ENCODE results near the gene NUMBL. TPM values are rescaled to one million over a fixed set of nuclear protein-coding genes. Genes with fewer than 3 reads are reported as not detected.
"Not testable (repeated sequence)": the region's sequence is repeated elsewhere in the genome, so short reads cannot be mapped to it uniquely, and the experiment has no call there.

NUMBL gene
- total RNA-seq, 1 donor: 26.8 TPM

- Histone ChIP-seq H3K9me3 (ENCODE audit: low read depth, low read length) (no peaks in the 10 kb centered on the region), H2AFZ (ENCODE audit: low read length) (no peak overlapping the region), H3K4me2 (ENCODE audit: insufficient read depth, low read length) (no peak overlapping the region), H3K4me3 (ENCODE audit: insufficient read depth, low read length) (no peak overlapping the region), H3K4me1 (ENCODE audit: insufficient read depth, low read length) (peaks cover 16% of the 10 kb centered on the region), H4K20me1 (ENCODE audit: insufficient read depth, low read length) (no peaks in the 10 kb centered on the region), H3K27me3 (ENCODE audit: insufficient read depth, low read length) (no peaks in the 10 kb centered on the region), H3K36me3 (ENCODE audit: insufficient read depth, low read length) (peaks cover 10% of the 10 kb centered on the region), H3K27ac (ENCODE audit: low read depth, low read length) (no peak overlapping the region), H3K79me2 (ENCODE audit: insufficient read depth, low read length) (no peaks in the 10 kb centered on the region)
- no peak for TF ChIP-seq CTCF (IDR thresholded peaks at IDR 0.05; ENCODE audit: extremely low read depth, low read depth, low read length)
- DNase-seq (ENCODE audit: insufficient read length, low spot score, missing footprints): peak; percentile 66
Observed at GRCh38 chr19:40629346-40629745, 61.1 kb downstream of the NUMBL start.

- H3K4me3 ChIP-seq (ENCODE audit: insufficient read depth, low read length): no peak overlapping the region
- no peak overlapping the region for H3K4me2 ChIP-seq (ENCODE audit: insufficient read depth, low read length)
- TF ChIP-seq CTCF (IDR thresholded peaks at IDR 0.05; ENCODE audit: extremely low read depth, low read depth, low read length): no peak
- peak; percentile 39 for DNase-seq (ENCODE audit: insufficient read length, low spot score, missing footprints)
- peaks cover 20% of the 10 kb centered on the region for H3K36me3 ChIP-seq (ENCODE audit: insufficient read depth, low read length)
- peaks cover 2% of the 10 kb centered on the region for H4K20me1 ChIP-seq (ENCODE audit: insufficient read depth, low read length)
- no peaks in the 10 kb centered on the region for H3K4me1 ChIP-seq (ENCODE audit: insufficient read depth, low read length)
- no peaks in the 10 kb centered on the region for H3K79me2 ChIP-seq (ENCODE audit: insufficient read depth, low read length)
- H3K9me3 ChIP-seq (ENCODE audit: low read depth, low read length): no peaks in the 10 kb centered on the region
- H3K27me3 ChIP-seq (ENCODE audit: insufficient read depth, low read length): no peaks in the 10 kb centered on the region
- H2AFZ ChIP-seq (ENCODE audit: low read length): no peak overlapping the region
- no peak overlapping the region for H3K27ac ChIP-seq (ENCODE audit: low read depth, low read length)
Observed at GRCh38 chr19:40627486-40628279, 62.8 kb downstream of the NUMBL start.

- Histone ChIP-seq H4K20me1 (ENCODE audit: insufficient read depth, low read length) (peaks cover 2% of the 10 kb centered on the region), H3K4me1 (ENCODE audit: insufficient read depth, low read length) (no peaks in the 10 kb centered on the region), H3K9me3 (ENCODE audit: low read depth, low read length) (no peaks in the 10 kb centered on the region), H3K36me3 (ENCODE audit: insufficient read depth, low read length) (peaks cover 24% of the 10 kb centered on the region), H3K4me2 (ENCODE audit: insufficient read depth, low read length) (no peak overlapping the region), H3K4me3 (ENCODE audit: insufficient read depth, low read length) (no peak overlapping the region), H3K27me3 (ENCODE audit: insufficient read depth, low read length) (no peaks in the 10 kb centered on the region), H3K79me2 (ENCODE audit: insufficient read depth, low read length) (no peaks in the 10 kb centered on the region), H2AFZ (ENCODE audit: low read length) (no peak overlapping the region), H3K27ac (ENCODE audit: low read depth, low read length) (no peak overlapping the region)
- no peak for TF ChIP-seq CTCF (IDR thresholded peaks at IDR 0.05; ENCODE audit: extremely low read depth, low read depth, low read length)
- no peak for DNase-seq (ENCODE audit: insufficient read length, low spot score, missing footprints)
Observed at GRCh38 chr19:40626918-40627317, 63.5 kb downstream of the NUMBL start.

GRCh38 chr19:40625406-40626120, 64.9 kb downstream of the NUMBL start:
- Histone ChIP-seq H4K20me1 (ENCODE audit: insufficient read depth, low read length) (peaks cover 2% of the 10 kb centered on the region), H3K36me3 (ENCODE audit: insufficient read depth, low read length) (peaks cover 31% of the 10 kb centered on the region), H3K79me2 (ENCODE audit: insufficient read depth, low read length) (no peaks in the 10 kb centered on the region), H3K27ac (ENCODE audit: low read depth, low read length) (no peak overlapping the region), H3K27me3 (ENCODE audit: insufficient read depth, low read length) (no peaks in the 10 kb centered on the region), H3K4me2 (ENCODE audit: insufficient read depth, low read length) (no peak overlapping the region), H3K4me3 (ENCODE audit: insufficient read depth, low read length) (no peak overlapping the region), H2AFZ (ENCODE audit: low read length) (no peak overlapping the region), H3K4me1 (ENCODE audit: insufficient read depth, low read length) (no peaks in the 10 kb centered on the region), H3K9me3 (ENCODE audit: low read depth, low read length) (no peaks in the 10 kb centered on the region)
- peak; percentile 80 for DNase-seq (ENCODE audit: insufficient read length, low spot score, missing footprints)
- no peak for TF ChIP-seq CTCF (IDR thresholded peaks at IDR 0.05; ENCODE audit: extremely low read depth, low read depth, low read length)

- not testable (repeated sequence) for H3K4me2 ChIP-seq (ENCODE audit: insufficient read depth, low read length); H2AFZ ChIP-seq (ENCODE audit: low read length); H3K27ac ChIP-seq (ENCODE audit: low read depth, low read length); H3K9me3 ChIP-seq (ENCODE audit: low read depth, low read length); H3K4me3 ChIP-seq (ENCODE audit: insufficient read depth, low read length); H3K27me3 ChIP-seq (ENCODE audit: insufficient read depth, low read length); H3K4me1 ChIP-seq (ENCODE audit: insufficient read depth, low read length); H4K20me1 ChIP-seq (ENCODE audit: insufficient read depth, low read length); H3K79me2 ChIP-seq (ENCODE audit: insufficient read depth, low read length)
- H3K36me3 ChIP-seq (ENCODE audit: insufficient read depth, low read length): peaks cover 33% of the 10 kb centered on the region
- DNase-seq (ENCODE audit: insufficient read length, low spot score, missing footprints): peak; percentile 72
Observed at GRCh38 chr19:40624369-40625153, 65.9 kb downstream of the NUMBL start.

Data from osteoblast (primary cell).